H9 (cell line): ENCODE data around the gene USP44. TPM values are rescaled to one million over a fixed set of nuclear protein-coding genes. Genes with fewer than 3 reads are reported as not detected.

ENCODE experiments used
- DNase-seq: peaks from one replicate; pipeline ENCODE4 v3.0.0-alpha.2; 2017
- H2AFZ ChIP-seq: one replicate; pipeline ENCODE4 v1.6.1; 2013; ENCODE audit warnings: mild to moderate bottlenecking, low read length, control low read depth, moderate library complexity
- H2AK5ac ChIP-seq: 2 replicates; pipeline ENCODE4 v1.6.1; 2013; ENCODE audit warnings: low read length, control low read depth, mixed read lengths; ENCODE audit not compliant: insufficient read length
- H2BK120ac ChIP-seq: one replicate; pipeline ENCODE4 v1.6.1; 2013; ENCODE audit warnings: low read depth, mild to moderate bottlenecking, low read length, control low read depth, inconsistent platforms; ENCODE audit not compliant: poor library complexity, severe bottlenecking
- H2BK12ac ChIP-seq: 2 replicates; pipeline ENCODE4 v1.6.1; 2013; ENCODE audit warnings: low read length, control low read depth, mixed read lengths, low read depth; ENCODE audit not compliant: insufficient read length
- H2BK15ac ChIP-seq: 2 replicates; pipeline ENCODE4 v1.6.1; 2013; ENCODE audit warnings: low read depth, low read length, control low read depth
- H2BK20ac ChIP-seq: one replicate; pipeline ENCODE4 v1.6.1; 2013; ENCODE audit warnings: low read depth, mild to moderate bottlenecking, low read length, control low read depth, inconsistent platforms; ENCODE audit not compliant: poor library complexity, severe bottlenecking
- H2BK5ac ChIP-seq: 2 replicates; pipeline ENCODE4 v1.6.1; 2013; ENCODE audit warnings: low read length, control low read depth, mixed read lengths; ENCODE audit not compliant: insufficient read length
- H3K14ac ChIP-seq: 2 replicates; pipeline ENCODE4 v1.6.1; 2013; ENCODE audit warnings: low read length, control low read depth; ENCODE audit not compliant: insufficient read depth
- H3K18ac ChIP-seq: 2 replicates; pipeline ENCODE4 v1.6.1; 2013; ENCODE audit warnings: low read depth, mild to moderate bottlenecking, mixed read lengths, low read length, control low read depth; ENCODE audit not compliant: insufficient read length
- H3K23ac ChIP-seq: 2 replicates; pipeline ENCODE4 v1.6.1; 2013; ENCODE audit warnings: low read length, control low read depth, mixed read lengths, low read depth; ENCODE audit not compliant: insufficient read length
- H3K23me2 ChIP-seq: 2 replicates; pipeline ENCODE4 v1.6.1; 2013; ENCODE audit warnings: low read depth, mild to moderate bottlenecking, mixed read lengths, low read length, control low read depth; ENCODE audit not compliant: insufficient read length, poor library complexity, severe bottlenecking
- H3K27ac ChIP-seq: 2 replicates; pipeline ENCODE4 v1.5.1; 2013; ENCODE audit warnings: low read length, control low read depth, mixed read lengths, low read depth; ENCODE audit not compliant: insufficient read length
- H3K27me3 ChIP-seq: 2 replicates; pipeline ENCODE4 v1.6.1; 2013; ENCODE audit warnings: low read length, control low read depth, inconsistent platforms; ENCODE audit not compliant: insufficient read depth
- H3K4ac ChIP-seq: 2 replicates; pipeline ENCODE4 v1.6.1; 2013; ENCODE audit warnings: low read depth, mild to moderate bottlenecking, control low read depth, inconsistent platforms, low read length, moderate library complexity
- H3K4me1 ChIP-seq: 2 replicates; pipeline ENCODE4 v1.6.1; 2013; ENCODE audit warnings: low read length, control low read depth, inconsistent platforms; ENCODE audit not compliant: insufficient read depth
- H3K4me2 ChIP-seq: 2 replicates; pipeline ENCODE4 v1.6.1; 2013; ENCODE audit warnings: low read length, control low read depth, mixed read lengths; ENCODE audit not compliant: insufficient read length, insufficient read depth
- H3K56ac ChIP-seq: 2 replicates; pipeline ENCODE4 v1.6.1; 2013; ENCODE audit warnings: low read depth, mild to moderate bottlenecking, mixed read lengths, low read length, control low read depth; ENCODE audit not compliant: insufficient read length
- H3K79me1 ChIP-seq: 2 replicates; pipeline ENCODE4 v1.6.1; 2013; ENCODE audit warnings: low read depth, mild to moderate bottlenecking, moderate library complexity, low read length, control low read depth, inconsistent platforms; ENCODE audit not compliant: insufficient read depth, poor library complexity, severe bottlenecking
- H3K79me2 ChIP-seq: 2 replicates; pipeline ENCODE4 v1.6.1; 2013; ENCODE audit warnings: low read length, control low read depth, inconsistent platforms; ENCODE audit not compliant: insufficient read depth
- H3K9ac ChIP-seq: 2 replicates; pipeline ENCODE4 v1.6.1; 2013; ENCODE audit warnings: low read length, control low read depth, mixed read lengths; ENCODE audit not compliant: insufficient read length; ENCODE audit errors: extremely low read depth
- H3K9me3 ChIP-seq: one replicate; pipeline ENCODE4 v1.6.1; 2013; ENCODE audit warnings: low read depth, low read length, inconsistent platforms; ENCODE audit not compliant: control insufficient read depth
- H3T11ph ChIP-seq: one replicate; pipeline ENCODE4 v1.6.1; 2013; ENCODE audit warnings: mild to moderate bottlenecking, low read length, control low read depth, inconsistent platforms
- H4K20me1 ChIP-seq: one replicate; pipeline ENCODE4 v1.6.1; 2013; ENCODE audit not compliant: control insufficient read depth, insufficient read length, insufficient read depth
- H4K5ac ChIP-seq: 2 replicates; pipeline ENCODE4 v1.6.1; 2013; ENCODE audit warnings: low read depth, mild to moderate bottlenecking, mixed read lengths, low read length, control low read depth; ENCODE audit not compliant: insufficient read length
- H4K8ac ChIP-seq: replicated peaks from 2 replicates; pipeline ENCODE4 v1.6.1; 2013; ENCODE audit warnings: low read length, control low read depth, mixed read lengths, low read depth; ENCODE audit not compliant: insufficient read length
- H4K91ac ChIP-seq: 2 replicates; pipeline ENCODE4 v1.6.1; 2013; ENCODE audit warnings: low read depth, mild to moderate bottlenecking, moderate library complexity, mixed read lengths, low read length, control low read depth; ENCODE audit not compliant: insufficient read length
- H3K27ac Mint-ChIP-seq, 3 experiments: 2 replicates in 2 of 3; 3 replicates in 1 of 3; pipeline ENCODE4 v1.8.0; 2020 to 2021; ENCODE audit warnings: mixed read lengths in 3 of 3, mild to moderate bottlenecking in 1 of 3, moderate library complexity in 1 of 3
- H3K27me3 Mint-ChIP-seq: 2 replicates; pipeline ENCODE4 v1.8.0; 2021; ENCODE audit warnings: low read depth, mild to moderate bottlenecking, moderate library complexity, mixed read lengths
- H3K36me3 Mint-ChIP-seq, 3 experiments: 2 replicates in 2 of 3; 3 replicates in 1 of 3; pipeline ENCODE4 v1.8.0; 2020 to 2021; ENCODE audit warnings: low read depth in 3 of 3, mixed read lengths in 3 of 3; ENCODE audit not compliant: insufficient read depth in 1 of 3
- H3K4me1 Mint-ChIP-seq, 2 experiments: 2 replicates each; pipeline ENCODE4 v1.8.0; 2020; ENCODE audit warnings: mixed read lengths in 2 of 2
- H3K4me3 Mint-ChIP-seq, 2 experiments: 2 replicates in 1 of 2; 3 replicates in 1 of 2; pipeline ENCODE4 v1.8.0; 2020 to 2021; ENCODE audit warnings: mild to moderate bottlenecking in 2 of 2, mixed read lengths in 2 of 2, moderate library complexity in 1 of 2
- H3K9me3 Mint-ChIP-seq, 2 experiments: 2 replicates in 1 of 2; 3 replicates in 1 of 2; pipeline ENCODE4 v1.8.0; 2020; ENCODE audit warnings: mild to moderate bottlenecking in 2 of 2, mixed read lengths in 2 of 2, moderate library complexity in 1 of 2
- WGBS: extraction: QIAGEN DNeasy Blood & Tissue Kit; methylation state at CpG from one replicate; pipeline ENCODE4 v1.1.7; 2013; ENCODE audit warnings: missing lambda C conversion rate, low lambda C conversion rate, mixed read lengths; ENCODE audit not compliant: insufficient read length; ENCODE audit errors: extremely low coverage; 5-methylcytosine and 5-hydroxymethylcytosine counted together
- total RNA-seq: library from RNA; stranded (reverse); gene quantifications from 2 replicates; pipeline ENCODE4 v1.2.1, GENCODE V29; 2021
- TF ChIP-seq, protein P1 (sequence below): fragments of 200-600 bp; sonication (generic); conservative IDR thresholded peaks from 3 replicates; pipeline ENCODE4 v1.8.0; 2021; ENCODE audit warnings: antibody characterized with exemption, mild to moderate bottlenecking

Gene USP44
- total RNA-seq, 1 experiment from 2014 or later: 185 TPM

DNA sequence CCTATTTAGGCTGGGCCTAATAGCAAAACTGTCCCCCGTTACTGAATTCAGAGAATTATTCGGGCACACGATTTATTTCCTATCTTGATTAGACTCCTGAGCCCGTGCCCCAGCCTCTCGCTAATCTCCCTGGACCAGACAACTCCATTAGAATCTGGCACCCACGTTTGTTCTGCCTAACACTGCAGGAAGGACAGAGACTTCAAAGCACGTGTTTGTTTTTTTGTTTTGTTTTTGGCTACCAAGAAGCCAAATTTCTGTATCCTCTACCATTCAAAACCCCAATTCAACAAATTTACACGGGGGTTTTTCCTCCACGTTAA, 4.8 kb downstream of the USP44 start:
- Histone ChIP-seq H3K9ac (peak overlapping the region; percentile 50), H3K23me2 (peaks cover under 1% of the 10 kb centered on the region)

More for the DNA sequence above, 4.8 kb downstream of the USP44 start:
- no peak overlapping the region for H2AK5ac ChIP-seq
- no peaks in the 10 kb centered on the region for H3K9me3 ChIP-seq
- no peak overlapping the region for H2AFZ ChIP-seq
- H3K27ac ChIP-seq: peak overlapping the region; percentile 54
- Mint-ChIP-seq H3K27me3 (peaks cover 1% of the 10 kb centered on the region; the same call in 1 of the 2 replicates), H3K36me3 (peaks cover 27 to 38% (median 33%) of the 10 kb centered on the region in 3 experiments), H3K4me3 (peak overlapping the region; percentile 83 to 96), H3K9me3 (peaks cover 0 to 5% of the 10 kb centered on the region in 2 experiments; a peak in 2 of 5 replicates), H3K27ac (peak overlapping the region; percentile 63 to 99 (median 93)), H3K4me1 (peaks cover 33 to 39% of the 10 kb centered on the region in 2 experiments)
- no peaks in the 10 kb centered on the region for H4K20me1 ChIP-seq
- H2BK12ac ChIP-seq: no peak overlapping the region
- H4K5ac ChIP-seq: no peak overlapping the region
- peaks cover 29% of the 10 kb centered on the region; the same call in 1 of the 2 replicates for H3K79me2 ChIP-seq
- no peak overlapping the region for H3K14ac ChIP-seq
- no peak overlapping the region for H3T11ph ChIP-seq
- no peak overlapping the region for H3K23ac ChIP-seq
- H4K8ac ChIP-seq: no peak overlapping the region
- no peak overlapping the region for H4K91ac ChIP-seq
- no peaks in the 10 kb centered on the region for H3K27me3 ChIP-seq
- H3K4me2 ChIP-seq: peak overlapping the region; percentile 92
- peaks cover under 1% of the 10 kb centered on the region for H3K79me1 ChIP-seq
- TF ChIP-seq, protein P1, sequence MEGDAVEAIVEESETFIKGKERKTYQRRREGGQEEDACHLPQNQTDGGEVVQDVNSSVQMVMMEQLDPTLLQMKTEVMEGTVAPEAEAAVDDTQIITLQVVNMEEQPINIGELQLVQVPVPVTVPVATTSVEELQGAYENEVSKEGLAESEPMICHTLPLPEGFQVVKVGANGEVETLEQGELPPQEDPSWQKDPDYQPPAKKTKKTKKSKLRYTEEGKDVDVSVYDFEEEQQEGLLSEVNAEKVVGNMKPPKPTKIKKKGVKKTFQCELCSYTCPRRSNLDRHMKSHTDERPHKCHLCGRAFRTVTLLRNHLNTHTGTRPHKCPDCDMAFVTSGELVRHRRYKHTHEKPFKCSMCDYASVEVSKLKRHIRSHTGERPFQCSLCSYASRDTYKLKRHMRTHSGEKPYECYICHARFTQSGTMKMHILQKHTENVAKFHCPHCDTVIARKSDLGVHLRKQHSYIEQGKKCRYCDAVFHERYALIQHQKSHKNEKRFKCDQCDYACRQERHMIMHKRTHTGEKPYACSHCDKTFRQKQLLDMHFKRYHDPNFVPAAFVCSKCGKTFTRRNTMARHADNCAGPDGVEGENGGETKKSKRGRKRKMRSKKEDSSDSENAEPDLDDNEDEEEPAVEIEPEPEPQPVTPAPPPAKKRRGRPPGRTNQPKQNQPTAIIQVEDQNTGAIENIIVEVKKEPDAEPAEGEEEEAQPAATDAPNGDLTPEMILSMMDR: no peak
- H2BK20ac ChIP-seq: no peak overlapping the region
- no peak overlapping the region for H3K56ac ChIP-seq
- WGBS: no CpG with 5 or more reads among the region's 9 CpGs
- no peak for DNase-seq
- H2BK120ac ChIP-seq: no peak overlapping the region
- H3K4ac ChIP-seq: no peak overlapping the region
- no peak overlapping the region for H2BK5ac ChIP-seq
- H2BK15ac ChIP-seq: no peak overlapping the region
- no peaks in the 10 kb centered on the region for H3K4me1 ChIP-seq
- no peak overlapping the region for H3K18ac ChIP-seq
